ENCODE results near the gene PXDN.

The PXDN gene

DNA sequence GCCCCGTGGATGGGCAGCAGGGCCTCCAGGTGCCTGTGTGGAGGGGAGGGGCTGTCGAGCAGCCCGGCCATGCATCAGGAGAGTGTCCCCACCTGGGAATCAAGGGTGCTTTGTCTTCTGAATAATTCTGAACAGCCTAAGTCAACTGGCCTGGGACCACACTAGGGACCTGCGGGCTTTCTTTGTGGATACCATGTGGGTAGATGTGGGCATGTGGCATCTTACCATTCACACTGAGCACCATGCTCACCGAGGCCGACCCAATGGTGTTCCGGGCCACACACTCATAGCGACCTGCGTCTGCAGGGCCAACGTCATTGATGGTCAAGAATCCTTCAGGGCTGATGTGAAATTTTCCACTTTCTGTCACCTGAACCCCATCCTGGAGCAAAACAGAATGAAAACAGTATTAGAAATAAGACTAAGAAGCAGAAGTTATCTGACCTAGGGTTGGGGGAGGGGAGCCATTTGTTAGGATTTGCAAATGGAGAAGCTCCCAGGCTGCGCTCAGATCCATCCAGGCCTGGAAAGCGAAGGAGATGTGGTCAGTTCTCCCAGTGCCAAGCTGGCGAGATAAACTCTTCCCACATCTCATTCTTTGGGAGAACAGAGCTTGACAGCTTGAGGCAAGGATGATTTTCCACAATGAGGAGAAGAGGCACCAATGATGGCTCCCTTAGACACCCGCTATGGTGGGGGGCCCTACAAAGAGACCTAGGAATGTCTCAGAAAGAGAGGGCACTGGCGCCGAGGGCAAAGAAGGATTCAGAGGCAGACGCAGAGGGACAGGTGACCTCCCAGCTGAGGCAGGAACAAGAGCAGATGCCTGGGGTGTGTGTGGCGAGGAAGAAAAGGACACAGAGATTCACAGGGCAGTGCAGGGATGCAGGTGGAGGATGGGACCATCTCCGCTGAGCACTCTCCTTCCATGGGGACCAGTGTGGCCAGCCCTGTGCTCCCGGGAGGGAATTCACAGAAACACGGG lies 83.4 kb downstream of the PXDN start:
- no peak for DNase-seq

DNA sequence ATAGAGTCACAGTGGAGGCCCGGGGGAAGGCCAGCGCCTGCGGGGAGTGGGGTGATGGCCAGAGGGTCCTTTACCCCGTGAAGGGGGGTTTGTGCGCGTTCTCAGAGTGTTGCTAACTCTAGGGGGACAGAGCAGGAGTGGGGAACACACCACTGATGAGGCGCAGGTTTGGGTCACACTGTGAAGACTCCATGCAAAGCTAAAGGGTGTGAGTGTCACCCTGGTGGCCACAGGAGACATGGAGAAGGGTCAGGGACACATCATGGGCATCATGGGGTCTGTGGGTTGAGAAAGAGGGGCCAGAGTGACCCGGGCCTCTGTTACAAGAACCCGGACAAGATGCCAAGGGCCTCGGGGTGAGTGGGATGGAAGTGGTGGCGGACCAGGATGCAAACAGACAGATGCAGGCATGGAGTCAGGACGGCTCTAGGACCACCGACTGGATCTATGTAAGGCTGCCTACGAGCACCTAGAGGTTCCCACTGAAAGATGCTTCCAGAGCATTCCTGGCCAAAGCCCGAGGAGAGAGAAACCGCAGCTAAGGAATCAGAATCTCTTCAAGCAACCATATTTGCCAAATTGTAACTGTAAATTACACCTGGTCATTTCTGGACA lies 84.3 kb downstream of the PXDN start:
- no peak for DNase-seq

DNA sequence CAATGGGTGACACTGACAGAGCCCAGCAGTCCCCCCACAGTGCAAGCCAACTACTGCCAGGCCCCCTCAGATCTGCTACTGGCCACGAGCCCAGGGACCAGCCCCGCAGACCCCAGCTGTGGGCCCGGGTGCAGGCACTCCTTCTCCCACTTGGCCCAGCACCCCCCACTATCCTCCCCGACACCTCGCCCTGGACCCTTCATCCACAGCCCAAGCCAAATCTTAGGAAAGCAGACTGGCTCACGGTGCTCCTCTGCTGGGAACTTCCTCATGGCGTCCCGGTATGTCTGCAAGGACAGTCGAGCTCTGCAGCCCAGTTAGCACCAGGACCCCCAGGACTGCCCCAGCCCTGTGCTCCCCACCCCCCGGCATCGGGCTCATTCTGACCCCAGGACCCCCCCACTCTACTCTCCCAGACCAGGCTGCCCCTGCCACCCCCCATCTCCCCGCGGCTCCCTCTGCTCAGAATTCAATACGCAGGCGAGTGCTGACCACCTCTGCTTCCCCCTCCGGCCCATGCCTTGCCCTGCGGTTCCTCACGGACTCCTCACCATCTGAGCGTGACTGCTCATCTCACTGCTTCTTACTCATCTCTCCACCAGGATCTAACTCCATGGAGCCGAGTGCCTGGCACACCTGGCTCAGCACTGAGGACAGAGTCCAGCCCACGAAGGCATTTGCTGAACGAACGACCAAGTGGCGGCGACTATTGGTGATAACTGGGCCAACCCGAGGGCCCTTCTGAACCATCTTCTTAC lies 85.7 kb downstream of the PXDN start:
- DNase-seq, result no peak

DNA sequence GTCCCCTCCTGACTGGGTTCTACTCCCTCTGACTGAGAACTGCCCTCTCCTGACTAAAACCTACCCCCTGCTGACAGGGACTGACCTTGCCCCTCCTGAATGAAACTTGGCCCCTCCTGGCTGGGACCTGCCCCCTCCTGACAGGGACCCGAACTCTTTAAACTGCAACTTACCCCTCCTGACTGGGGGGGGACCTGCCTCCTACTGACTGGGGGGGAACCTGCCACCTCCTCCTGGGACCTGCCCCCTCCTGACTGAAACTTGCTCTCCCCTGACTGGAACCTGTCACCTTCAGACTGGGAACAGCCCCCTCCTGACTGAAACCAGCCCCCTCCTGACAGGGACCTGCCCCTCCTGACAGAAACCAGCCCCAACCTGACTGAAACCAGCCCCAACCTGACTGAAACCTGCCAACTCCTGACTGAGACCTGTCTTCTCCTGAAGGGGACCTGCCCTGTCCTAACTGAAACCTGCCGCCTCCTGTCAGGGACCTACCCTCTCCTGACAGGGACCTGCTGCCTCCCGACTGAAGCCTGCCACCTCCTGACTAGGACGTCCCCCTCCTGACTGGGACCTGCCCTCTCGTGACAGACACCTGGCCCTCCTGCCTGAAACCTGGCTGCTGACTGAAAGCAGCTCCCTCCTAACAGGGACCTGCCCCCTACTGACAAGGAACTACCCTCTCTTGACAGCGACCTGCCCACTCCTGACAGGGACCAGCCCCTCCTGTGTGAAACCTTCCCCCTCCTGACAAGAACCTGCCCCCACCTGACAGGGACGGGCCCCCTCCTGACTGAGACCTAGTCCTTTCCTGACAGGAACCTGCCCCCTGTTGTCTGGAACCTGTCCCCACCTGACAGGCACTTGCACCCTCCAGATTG lies 87.1 kb downstream of the PXDN start:
- DNase-seq, result no peak

DNA sequence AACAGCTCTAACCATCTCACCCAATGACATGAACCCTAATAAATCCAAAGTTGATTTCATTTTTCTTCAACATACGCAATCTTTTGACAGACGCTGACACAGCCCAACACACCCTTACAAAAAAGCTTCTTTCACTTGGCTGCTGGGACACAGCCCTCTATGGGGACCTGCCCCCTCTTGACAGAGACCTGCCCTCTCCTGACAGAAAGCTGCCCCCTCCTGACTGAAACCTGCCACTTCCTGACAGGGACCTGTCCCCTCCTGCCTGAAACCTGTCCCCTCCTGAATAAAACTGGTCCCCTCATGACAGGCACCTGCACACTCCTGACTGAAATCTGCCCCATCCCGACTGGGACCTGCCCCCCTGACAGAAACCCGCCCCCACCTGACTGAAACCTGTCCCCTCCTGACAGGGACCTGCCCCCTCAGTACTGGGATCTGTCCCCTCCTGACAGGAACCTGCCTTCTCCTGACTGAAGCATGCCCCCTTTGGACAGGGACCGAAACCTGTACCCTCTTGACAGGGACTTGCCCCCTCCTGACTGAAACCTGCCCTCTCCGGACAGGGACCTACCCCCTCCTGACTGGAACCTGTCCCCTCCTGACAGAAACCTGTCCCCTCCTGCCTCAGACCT lies 87.9 kb downstream of the PXDN start:
- DNase-seq, result no peak

DNA sequence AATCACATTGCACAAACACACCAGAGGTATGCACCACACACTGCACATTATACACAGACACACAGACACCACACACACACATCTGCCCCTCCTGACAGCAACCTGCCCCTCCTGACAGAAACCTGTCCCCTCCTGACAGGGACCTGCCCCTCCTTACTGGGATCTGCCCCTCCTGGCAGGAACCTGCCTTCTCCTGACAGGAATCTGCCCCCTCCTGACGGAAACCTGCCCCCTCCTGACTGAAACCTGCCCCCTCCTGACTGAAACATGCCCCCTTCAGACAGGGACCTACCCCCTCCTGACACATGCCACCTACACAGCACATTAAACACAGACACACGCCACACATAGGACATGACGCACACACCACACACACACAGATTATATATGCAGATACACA lies 88.9 kb downstream of the PXDN start:
- no peak for DNase-seq

DNA sequence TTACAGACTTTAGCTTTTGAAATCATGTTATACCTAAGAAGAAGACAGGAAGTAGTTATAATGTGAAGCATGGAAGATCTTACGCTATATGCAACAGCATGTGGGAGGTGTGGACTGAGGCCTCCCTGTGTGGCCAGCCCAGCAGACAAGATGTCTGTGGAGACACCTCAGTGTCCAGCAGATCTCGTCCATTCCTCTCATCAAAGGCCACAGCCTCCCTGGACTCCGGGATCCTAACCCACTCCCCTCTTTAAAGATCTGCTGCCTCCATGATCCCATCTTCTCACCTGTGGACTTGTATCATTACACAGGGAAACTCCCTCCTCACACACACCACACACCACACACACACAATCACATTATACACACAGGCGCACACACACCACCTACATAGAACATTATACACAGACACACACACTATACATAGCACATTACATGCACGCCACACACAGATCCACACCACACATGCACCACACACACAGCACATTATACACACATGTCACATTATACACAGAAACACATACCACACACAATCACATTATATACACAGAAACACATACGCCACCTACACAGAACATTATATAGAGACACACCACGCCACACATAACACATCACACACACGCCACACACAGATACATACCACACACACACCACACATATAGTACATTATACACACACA lies 89.5 kb downstream of the PXDN start:
- DNase-seq, result no peak

DNA sequence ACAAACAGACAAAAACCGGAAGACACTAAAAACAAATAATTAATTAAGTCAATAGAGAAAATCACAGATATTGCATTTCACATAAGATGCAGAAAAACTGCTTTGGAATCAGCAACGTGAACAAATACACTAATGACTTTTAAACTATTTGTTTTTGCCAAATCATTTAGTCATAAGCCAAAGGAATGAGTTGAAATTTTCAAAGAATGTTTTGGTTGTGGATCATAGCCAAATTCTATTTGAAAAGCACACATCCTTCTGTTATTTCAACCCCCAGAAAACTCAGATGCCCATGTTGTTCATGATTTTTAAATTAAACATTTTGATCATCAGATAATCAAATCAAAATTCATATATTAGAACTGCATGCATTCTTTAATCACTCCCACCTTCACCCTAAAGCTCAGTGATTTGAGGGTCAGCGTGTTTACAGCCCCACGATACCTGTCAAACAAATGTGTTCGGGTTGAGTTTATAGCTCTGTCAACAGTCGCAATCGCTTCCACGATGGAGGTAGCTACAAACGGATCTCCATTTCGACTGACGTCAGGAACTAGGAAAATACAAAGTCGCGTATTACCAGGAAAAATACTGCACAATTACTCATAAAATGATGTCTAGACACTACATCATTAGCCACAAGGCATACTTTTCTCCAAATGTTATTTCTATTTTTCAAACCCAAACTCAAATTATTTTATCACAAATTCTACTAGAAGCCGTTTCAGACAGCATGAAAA lies 90.2 kb downstream of the PXDN start:
- DNase-seq, result no peak

DNA sequence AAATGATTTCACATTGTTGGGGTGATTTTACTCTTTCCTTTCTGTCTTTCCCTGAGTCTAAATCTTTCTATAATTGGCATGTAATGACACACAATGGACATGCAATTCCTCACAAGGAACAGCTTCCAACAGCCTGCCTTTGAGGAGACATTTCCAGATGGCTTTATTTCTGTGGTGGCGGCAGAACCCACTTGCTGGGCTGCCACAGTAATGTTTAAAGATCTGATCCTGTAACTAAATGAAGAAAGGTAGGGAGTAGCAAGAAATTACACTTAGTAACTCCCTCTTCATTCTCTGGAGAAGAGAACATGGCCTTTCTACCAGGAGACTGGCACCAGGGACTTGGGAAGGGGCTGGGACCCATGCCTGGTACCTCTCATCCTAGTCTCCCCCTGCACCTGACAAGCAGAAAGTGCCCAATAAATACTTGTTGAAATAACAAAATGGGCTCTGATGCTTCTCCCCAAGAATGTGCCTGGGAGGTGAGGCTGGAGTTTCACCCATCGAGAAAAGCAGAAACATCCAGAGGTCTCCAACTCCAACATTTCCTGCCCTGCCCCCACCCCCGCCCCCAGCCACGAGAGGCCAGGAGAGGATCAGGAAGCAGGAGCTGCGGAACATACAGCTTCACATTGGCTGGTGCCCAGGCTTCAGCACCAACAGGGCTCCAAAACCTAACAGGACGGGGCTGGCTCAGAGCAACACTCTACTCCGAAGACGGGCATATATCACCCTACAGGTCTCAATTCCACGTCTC lies 92.1 kb downstream of the PXDN start:
- no peak for DNase-seq

DNA sequence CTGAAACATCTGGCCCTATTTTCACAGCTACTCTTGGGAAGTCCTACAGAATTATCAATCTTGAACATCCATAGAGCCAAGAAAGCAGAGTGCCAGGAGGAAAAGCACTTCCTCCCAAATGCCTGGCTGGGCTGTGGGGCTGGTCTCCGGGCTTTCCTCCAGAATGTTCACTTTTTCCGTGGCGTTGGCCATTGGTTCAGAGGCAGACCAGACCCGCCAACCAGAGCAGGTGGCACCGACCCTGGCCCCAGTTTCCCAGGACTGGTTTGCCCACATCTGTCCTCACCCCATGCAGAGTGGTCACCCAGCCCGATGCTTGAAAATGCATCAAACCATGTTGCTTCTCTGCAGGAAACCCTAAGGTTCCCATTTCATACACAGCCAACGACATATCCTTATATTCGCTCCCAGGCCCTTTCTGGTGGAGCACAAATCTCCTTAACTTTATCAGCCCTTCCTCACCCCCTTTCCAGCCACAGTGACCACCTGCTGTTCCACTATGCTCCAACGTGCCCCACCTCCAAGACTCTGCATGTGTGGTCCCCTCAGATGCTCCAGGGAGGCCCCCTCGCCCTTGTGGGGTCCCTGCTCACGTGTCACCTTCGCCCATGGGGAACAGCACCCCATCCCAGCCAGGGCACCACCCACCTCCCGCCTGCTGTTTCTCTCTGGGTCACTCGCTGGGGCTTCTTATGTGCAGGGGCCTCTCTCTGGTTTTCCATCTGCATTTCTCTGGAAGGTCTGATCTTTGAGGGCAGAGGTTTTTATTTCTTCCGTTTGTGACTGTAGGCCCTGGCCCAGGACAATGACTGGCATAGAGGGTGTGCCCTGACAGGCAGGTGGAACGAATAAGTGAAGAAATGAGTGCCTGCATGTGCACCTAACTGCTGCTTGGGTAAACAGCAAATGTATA lies 92.9 kb downstream of the PXDN start:
- no peak for DNase-seq

DNA sequence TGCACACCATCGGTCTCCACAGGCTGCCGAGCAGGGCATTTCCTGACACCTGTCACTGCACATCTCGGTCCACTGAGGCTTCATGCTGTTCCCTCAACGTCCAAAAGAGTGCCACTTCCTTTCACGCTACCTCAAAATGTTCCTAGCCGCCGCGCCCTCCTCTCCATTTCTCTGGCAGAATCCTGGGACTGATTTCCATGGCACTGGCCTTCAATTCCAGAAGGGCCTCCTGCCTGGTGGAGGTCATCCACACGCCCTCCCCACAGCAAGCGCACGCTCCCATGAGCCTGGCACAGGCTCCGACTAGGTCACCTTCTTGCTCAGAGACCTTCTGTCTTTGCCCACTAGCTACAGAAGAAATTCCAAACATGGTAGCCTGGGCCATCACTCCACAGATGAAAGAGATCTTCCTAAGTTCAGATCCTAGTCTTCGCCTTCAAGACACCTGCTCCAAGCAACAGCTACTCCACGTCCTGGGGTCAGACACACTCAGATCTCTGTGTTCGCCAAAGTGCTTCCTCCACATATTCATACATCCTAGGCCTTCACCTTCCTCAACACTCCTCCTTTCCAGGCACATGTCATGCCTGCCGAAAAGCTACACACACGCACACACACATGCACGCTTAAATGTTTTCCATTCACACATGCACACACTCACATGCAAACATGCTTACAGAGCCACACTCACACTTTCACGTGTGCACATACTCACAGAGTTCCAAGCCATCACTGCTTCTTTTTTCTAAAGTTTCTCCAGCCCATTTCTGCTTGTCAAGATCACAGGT lies 94.0 kb downstream of the PXDN start:
- DNase-seq, result no peak

DNA sequence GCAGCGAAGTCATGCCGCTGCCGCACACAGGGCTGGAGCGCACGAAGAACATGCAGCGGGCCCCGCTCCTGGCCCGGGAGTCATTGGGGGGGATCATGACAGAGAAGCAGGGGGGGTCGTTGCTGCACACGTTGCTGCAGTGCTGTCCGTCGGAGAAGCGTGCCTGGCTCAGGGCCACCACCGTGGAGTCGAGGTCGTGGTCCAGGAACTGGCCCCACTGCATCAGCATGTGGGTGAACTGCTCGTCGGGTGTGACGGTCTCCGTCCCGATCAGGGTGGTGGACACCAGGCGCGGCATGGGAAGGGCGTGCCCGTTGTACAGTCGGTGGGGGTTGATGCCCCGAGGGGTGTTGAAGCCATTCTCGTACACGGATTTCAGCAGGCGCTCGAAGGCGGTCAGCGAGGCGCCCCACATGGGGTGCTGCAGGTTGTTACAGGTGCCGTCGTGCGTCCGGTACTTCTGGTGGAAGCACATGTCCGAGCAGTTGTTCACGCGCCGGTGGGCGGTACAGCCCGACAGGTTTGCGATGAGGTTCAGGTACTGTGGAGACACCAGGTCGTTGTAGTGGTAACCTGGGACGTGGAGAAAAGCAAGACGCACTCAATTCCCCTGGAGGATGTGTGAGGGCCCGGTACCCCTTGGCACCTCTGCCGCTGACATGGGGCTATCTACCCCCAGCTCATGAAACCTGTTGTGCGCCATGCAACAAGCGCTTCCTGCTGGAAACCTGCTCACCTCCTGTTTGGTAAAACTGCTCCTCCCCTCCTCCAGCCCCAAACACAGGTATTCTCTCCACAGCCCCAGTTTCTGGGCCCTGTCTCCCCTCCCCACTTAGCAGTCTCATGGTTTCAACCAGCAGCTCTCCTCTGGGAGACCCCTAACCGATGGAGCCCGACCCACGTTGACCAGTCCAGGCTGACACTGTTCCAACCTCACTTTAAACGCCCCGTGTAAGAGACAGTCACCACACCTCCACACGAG lies 94.9 kb downstream of the PXDN start:
- no peak for DNase-seq

DNA sequence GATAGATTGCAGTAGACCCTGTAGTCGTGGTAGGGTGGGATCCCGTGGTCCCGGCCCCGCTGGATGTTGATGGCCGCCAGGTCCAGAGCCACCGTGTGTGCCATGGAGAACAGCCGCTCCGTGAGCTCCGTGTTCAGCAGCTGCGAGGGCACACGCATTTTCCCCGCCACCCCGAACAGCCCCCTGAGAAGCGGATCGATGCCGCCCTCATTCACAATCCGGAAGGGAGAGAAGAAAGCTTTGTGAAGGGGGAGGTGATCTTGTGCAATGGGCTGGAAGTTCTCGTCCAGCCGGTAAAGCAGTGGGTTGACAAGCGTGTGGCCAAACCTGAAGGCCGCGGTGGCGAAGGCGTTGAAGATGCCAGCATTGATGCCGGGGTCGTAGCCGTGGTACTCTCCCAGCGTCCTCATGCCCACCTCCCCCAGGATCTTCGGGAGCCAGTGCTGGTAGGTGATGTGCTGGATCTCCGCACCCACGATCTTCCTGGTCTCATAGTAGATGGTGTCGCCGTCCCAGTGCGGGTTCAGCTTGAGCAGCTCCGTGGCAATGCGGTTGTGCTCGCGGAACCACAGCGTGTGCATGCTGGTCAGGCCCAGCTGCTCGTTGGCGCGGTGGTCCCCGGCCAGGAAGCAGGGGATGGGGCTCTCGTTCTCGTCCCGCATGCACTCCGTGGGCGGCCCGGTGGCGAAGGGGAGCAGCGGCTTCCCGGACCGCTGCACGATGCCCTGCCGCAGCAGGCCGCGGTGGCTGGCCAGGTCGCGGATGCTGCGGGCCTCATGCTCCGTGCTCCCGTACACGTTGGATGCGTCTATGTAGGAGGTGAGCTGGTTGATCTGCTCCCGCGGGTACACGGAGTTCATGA lies 95.8 kb downstream of the PXDN start:
- DNase-seq, result no peak

DNA sequence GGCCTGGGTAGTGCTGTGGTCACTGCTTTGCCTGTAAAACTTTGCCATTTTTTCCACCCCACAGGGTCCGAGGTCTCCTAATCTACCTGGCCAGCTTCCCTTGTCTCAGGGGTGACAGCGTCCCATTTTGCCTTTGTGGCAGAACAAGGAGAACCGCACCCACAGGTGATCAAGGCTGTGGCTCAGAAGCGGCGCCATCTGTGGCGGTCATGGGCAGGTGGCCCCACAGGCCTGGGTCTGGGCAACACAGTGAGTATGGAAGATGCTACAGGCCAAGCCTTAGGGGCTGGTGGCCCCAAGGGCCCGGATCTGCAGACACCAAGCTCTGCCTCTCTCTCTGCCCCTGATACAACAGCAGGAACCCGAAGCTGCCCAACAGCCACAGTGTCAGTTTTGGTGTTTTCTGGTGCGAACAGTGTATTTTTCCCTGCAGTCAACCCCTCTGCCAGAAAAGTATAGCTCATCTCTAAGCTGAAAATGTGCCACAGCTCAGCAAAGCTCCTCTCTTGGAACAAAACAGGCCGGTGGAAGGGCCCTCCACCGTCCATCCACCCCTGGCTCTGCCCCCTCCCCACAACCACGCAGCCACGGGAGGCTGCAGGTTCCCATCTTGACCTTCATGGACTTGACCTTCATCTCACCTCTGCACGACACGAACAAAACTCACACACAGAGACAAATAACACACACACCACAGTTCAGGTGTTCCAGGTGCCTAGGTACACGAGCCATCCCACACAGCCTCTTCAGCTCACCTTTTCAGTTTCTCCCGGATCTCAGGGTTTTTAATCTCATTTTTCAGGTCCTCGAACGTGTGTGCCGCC lies 96.7 kb downstream of the PXDN start:
- DNase-seq, result no peak

Data from suppressor macrophage treated with lipopolysaccharide for 4 hours (primary cell).